ENCODE measurements around the gene FBN2.

Gene FBN2

DNA sequence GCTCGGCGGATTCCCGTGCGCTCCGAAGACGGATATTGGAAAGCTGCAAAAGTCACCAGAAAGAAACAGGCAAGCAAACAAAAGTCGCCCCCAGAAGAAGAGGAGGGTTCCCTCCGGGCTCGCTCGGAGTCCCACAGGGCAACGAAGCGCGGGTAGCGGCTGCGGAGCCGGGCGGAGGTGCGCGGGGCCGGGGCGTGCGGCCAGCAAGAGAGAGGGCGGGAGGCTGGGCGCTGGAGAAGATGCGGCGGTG lies at the start of gene FBN2:
TSS of gene FBN2 (minus strand) at position 246 of the 250 bp plus-strand sequence. CDS start 642 bp downstream, outside the sequence.
- no peak for DNase-seq (ENCODE audit: extremely low read depth, low read depth)
- TF ChIP-seq, protein P1, sequence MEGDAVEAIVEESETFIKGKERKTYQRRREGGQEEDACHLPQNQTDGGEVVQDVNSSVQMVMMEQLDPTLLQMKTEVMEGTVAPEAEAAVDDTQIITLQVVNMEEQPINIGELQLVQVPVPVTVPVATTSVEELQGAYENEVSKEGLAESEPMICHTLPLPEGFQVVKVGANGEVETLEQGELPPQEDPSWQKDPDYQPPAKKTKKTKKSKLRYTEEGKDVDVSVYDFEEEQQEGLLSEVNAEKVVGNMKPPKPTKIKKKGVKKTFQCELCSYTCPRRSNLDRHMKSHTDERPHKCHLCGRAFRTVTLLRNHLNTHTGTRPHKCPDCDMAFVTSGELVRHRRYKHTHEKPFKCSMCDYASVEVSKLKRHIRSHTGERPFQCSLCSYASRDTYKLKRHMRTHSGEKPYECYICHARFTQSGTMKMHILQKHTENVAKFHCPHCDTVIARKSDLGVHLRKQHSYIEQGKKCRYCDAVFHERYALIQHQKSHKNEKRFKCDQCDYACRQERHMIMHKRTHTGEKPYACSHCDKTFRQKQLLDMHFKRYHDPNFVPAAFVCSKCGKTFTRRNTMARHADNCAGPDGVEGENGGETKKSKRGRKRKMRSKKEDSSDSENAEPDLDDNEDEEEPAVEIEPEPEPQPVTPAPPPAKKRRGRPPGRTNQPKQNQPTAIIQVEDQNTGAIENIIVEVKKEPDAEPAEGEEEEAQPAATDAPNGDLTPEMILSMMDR (IDR thresholded peaks at IDR 0.05; ENCODE audit: low read depth, low read length), result no peak

- TF ChIP-seq, protein P1 (IDR thresholded peaks at IDR 0.05; ENCODE audit: low read depth, low read length), result no peak
Observed at GRCh38 chr5:128587275-128587674, 49.2 kb upstream of the FBN2 start.

DNA sequence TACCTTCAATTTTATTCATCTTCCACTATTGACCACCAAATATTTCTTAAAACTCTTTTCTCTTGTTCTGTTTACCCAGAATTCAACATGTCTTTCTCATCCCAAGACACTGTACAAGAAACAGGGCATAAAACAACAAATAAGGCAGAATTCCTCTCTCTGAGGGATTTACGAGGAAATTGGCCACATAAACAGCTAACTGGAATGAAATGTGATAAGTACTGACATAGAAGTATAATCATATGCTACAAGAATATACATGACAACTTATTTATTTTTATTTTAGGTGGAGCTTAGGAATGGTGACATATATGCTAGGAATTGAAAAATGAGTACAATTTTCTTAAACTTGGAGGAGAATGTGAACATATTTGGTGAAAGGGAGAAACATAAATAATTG lies 48.8 kb upstream of the FBN2 start:
- TF ChIP-seq, protein P1 (IDR thresholded peaks at IDR 0.05; ENCODE audit: low read depth, low read length), result no peak
- peak; percentile 3 for DNase-seq (ENCODE audit: extremely low read depth, low read depth)

More at GRCh38 chr5:128587275-128587674, 49.2 kb upstream of the FBN2 start:
- no peak for DNase-seq (ENCODE audit: extremely low read depth, low read depth)

DNA sequence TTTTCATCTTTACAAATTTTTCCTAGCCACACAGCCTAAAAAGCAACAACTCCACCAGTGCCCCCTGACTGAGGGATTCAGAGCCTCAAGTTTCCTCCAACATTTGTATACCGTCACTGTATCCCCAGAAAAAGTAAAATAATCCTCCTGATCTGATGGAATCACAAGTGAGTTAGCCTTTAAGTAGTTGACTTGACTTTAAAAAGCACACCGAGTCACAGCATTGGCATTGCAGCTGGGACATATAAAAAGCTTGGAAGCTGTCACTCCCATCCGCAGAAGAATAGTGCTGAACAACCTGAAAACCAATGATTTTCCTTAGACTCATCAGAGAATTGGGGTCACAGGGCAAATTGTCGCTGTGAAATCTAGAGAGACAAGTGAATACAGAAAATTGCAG lies 41.6 kb upstream of the FBN2 start:
- DNase-seq (ENCODE audit: extremely low read depth, low read depth), result no peak
- TF ChIP-seq, protein P1 (IDR thresholded peaks at IDR 0.05; ENCODE audit: low read depth, low read length), result no peak

DNA sequence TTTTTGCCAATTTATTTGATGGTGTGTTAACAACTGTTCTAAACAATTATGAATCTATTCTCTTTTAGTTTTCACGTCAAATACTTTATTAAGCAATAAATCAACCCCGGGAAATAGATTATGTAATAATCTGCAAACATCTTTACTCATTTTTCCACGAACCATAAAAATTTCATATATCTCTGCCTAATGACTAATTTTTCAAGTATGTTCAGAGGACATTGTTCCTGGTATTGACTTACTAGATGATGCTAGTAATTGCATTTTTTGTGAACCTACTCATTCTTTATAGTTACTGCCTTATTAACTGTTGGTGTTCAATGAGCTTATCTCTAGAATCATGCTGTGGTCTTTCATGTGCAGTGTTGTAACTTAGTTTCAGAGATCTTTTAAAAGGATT lies 41.0 kb upstream of the FBN2 start:
- TF ChIP-seq, protein P1 (IDR thresholded peaks at IDR 0.05; ENCODE audit: low read depth, low read length), result no peak
- DNase-seq (ENCODE audit: extremely low read depth, low read depth), result peak; percentile 38

GRCh38 chr5:128574041-128574440 lies 36.0 kb upstream of the FBN2 start:
- no peak for DNase-seq (ENCODE audit: extremely low read depth, low read depth)

DNA sequence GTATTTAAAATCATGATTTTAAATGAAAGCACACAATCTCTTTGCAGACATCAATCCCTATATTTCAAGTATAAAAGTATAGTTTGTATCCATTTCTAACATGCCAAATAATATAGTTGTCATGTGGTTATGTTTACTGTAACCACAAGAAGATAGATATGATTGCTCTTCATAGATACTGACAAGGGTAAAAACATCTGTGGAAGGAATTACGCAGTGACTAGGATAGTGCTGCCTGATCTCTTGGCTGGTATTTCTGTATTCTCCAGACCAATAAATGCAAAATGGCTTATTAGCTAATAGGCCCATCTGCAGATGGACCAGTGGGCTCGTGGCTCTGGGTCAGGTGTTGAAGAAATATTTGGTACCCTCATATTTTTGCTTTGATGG lies 34.9 kb upstream of the FBN2 start:
- DNase-seq (ENCODE audit: extremely low read depth, low read depth), result no peak
- TF ChIP-seq, protein P1 (IDR thresholded peaks at IDR 0.05; ENCODE audit: low read depth, low read length), result no peak

More at GRCh38 chr5:128574041-128574440, 36.0 kb upstream of the FBN2 start:
- TF ChIP-seq, protein P1 (IDR thresholded peaks at IDR 0.05; ENCODE audit: low read depth, low read length), result no peak
